Transverse colon (tissue), 3 donors: ENCODE results near the gene CNTN1.

Source experiments
- EP300 ChIP-seq: sonication (generic); formaldehyde crosslinking; IDR thresholded peaks from one replicate; pipeline ENCODE4 v1.6.1; 2017; ENCODE audit warnings: antibody characterized with exemption, low read depth
- TF ChIP-seq, protein P1 (sequence below), 5 experiments: fragments of 200-600 bp in 3 of 5; fragments of 450-650 bp in 2 of 5; sonication (generic) in 3 of 5; IDR thresholded peaks; 1 replicate in 2 of 5; 2 replicates in 3 of 5; pipeline ENCODE4 v1.5.1; 2016 to 2017; ENCODE audit warnings: antibody characterized with exemption in 5 of 5, inconsistent platforms in 3 of 5, mild to moderate bottlenecking in 2 of 5, moderate library complexity in 1 of 5

DNA sequence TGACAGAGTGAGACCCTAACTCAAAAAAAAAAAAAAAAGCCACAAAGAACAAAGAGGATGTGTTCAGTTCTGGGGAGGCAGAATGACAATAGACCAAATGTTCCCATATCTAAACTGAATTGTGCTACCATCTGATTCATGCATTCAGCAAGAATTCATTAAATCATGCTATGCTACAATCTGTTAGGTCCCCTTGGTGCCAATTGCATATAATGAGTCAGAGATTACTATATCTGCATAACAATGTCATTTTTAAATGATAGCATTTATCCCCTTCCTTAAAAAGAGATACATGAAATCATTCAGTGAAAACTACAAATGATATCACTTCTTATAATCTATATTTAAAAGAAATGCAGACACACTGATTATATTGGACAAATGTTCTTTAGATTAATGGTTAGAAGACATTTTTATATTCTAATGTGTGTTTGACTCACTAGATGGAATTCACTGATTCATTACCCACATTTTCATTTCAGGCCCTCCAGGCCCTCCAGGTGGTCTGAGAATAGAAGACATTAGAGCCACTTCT, 288.3 kb downstream of the CNTN1 start:
- TF ChIP-seq, protein P1, sequence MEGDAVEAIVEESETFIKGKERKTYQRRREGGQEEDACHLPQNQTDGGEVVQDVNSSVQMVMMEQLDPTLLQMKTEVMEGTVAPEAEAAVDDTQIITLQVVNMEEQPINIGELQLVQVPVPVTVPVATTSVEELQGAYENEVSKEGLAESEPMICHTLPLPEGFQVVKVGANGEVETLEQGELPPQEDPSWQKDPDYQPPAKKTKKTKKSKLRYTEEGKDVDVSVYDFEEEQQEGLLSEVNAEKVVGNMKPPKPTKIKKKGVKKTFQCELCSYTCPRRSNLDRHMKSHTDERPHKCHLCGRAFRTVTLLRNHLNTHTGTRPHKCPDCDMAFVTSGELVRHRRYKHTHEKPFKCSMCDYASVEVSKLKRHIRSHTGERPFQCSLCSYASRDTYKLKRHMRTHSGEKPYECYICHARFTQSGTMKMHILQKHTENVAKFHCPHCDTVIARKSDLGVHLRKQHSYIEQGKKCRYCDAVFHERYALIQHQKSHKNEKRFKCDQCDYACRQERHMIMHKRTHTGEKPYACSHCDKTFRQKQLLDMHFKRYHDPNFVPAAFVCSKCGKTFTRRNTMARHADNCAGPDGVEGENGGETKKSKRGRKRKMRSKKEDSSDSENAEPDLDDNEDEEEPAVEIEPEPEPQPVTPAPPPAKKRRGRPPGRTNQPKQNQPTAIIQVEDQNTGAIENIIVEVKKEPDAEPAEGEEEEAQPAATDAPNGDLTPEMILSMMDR (IDR thresholded peaks at IDR 0.05) = no peak
- TF ChIP-seq EP300 = no peak
